ENCODE data around the gene HSPB9.

GRCh38 chr17:42078396-42079043 lies 44.1 kb upstream of the HSPB9 start:
- TF ChIP-seq, protein P1, sequence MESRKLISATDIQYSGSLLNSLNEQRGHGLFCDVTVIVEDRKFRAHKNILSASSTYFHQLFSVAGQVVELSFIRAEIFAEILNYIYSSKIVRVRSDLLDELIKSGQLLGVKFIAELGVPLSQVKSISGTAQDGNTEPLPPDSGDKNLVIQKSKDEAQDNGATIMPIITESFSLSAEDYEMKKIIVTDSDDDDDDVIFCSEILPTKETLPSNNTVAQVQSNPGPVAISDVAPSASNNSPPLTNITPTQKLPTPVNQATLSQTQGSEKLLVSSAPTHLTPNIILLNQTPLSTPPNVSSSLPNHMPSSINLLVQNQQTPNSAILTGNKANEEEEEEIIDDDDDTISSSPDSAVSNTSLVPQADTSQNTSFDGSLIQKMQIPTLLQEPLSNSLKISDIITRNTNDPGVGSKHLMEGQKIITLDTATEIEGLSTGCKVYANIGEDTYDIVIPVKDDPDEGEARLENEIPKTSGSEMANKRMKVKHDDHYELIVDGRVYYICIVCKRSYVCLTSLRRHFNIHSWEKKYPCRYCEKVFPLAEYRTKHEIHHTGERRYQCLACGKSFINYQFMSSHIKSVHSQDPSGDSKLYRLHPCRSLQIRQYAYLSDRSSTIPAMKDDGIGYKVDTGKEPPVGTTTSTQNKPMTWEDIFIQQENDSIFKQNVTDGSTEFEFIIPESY (IDR thresholded peaks at IDR 0.05), result no peak
- TF ChIP-seq, protein P2, sequence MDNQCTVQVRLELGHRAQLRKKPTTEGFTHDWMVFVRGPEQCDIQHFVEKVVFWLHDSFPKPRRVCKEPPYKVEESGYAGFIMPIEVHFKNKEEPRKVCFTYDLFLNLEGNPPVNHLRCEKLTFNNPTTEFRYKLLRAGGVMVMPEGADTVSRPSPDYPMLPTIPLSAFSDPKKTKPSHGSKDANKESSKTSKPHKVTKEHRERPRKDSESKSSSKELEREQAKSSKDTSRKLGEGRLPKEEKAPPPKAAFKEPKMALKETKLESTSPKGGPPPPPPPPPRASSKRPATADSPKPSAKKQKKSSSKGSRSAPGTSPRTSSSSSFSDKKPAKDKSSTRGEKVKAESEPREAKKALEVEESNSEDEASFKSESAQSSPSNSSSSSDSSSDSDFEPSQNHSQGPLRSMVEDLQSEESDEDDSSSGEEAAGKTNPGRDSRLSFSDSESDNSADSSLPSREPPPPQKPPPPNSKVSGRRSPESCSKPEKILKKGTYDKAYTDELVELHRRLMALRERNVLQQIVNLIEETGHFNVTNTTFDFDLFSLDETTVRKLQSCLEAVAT (IDR thresholded peaks at IDR 0.05), result no peak
- TF ChIP-seq BMI1 (IDR thresholded peaks at IDR 0.05; ENCODE audit: borderline replicate concordance), result no peak
